Transverse colon (tissue), 4 donors: Measurements from ENCODE around the gene N4BP2.

Experiments
- CTCF ChIP-seq, 5 experiments: fragments of 200-600 bp in 3 of 5; fragments of 450-650 bp in 2 of 5; sonication (generic) in 3 of 5; IDR thresholded peaks; 1 replicate in 2 of 5; 2 replicates in 3 of 5; pipeline ENCODE4 v1.5.1; 2016 to 2017; ENCODE audit warnings: antibody characterized with exemption in 5 of 5, inconsistent platforms in 3 of 5, mild to moderate bottlenecking in 2 of 5, moderate library complexity in 1 of 5
- POLR2AphosphoS5 ChIP-seq, 3 donors: sonication (generic); formaldehyde crosslinking; IDR thresholded peaks; one replicate each; pipeline ENCODE4 v1.6.1; 2016; ENCODE audit warnings: antibody characterized with exemption in 3 of 3

- TF ChIP-seq CTCF (IDR thresholded peaks at IDR 0.05), result no peak
- no peak for TF ChIP-seq POLR2AphosphoS5 (IDR thresholded peaks at IDR 0.05)
Measured at GRCh38 chr4:40086421-40086820, 29.8 kb downstream of the N4BP2 start.
